SU-DHL-6 (cell line): ENCODE data around the gene ANK3.

Experiments used
- EZH2phosphoT487 ChIP-seq: fragments of 200-600 bp; sonication (generic), shearing (Covaris generic); conservative IDR thresholded peaks from 2 replicates; pipeline ENCODE4 v1.6.1; 2018; ENCODE audit warnings: mild to moderate bottlenecking, antibody characterized with exemption, low read length, moderate library complexity, mixed read lengths
- TF ChIP-seq, protein P1 (sequence below): fragments of 200-600 bp; sonication (generic); IDR thresholded peaks from one replicate; pipeline ENCODE4 v1.5.1; 2017; ENCODE audit warnings: antibody characterized with exemption, mild to moderate bottlenecking, low read length, moderate library complexity; ENCODE audit not compliant: insufficient read depth, poor library complexity, severe bottlenecking

DNA sequence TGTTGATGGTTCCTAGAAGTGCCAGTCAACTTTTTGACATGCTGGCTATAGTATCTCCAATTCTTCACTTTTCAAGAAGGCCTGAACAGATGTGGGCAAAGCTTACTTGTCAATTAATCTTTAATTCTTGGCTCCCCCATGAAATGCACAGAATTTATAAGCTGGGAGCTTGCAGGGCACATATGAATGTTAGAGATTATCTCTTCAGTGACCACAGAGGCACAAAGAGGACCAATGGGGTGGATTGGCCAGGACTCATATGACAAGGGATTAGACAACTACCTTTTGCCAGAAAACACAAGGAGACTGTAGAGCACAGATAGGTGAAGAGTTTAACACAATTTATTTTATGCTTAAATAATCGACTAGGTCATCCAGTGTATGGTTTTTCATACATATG is 361.6 kb downstream of the ANK3 start:
- TF ChIP-seq, protein P1, sequence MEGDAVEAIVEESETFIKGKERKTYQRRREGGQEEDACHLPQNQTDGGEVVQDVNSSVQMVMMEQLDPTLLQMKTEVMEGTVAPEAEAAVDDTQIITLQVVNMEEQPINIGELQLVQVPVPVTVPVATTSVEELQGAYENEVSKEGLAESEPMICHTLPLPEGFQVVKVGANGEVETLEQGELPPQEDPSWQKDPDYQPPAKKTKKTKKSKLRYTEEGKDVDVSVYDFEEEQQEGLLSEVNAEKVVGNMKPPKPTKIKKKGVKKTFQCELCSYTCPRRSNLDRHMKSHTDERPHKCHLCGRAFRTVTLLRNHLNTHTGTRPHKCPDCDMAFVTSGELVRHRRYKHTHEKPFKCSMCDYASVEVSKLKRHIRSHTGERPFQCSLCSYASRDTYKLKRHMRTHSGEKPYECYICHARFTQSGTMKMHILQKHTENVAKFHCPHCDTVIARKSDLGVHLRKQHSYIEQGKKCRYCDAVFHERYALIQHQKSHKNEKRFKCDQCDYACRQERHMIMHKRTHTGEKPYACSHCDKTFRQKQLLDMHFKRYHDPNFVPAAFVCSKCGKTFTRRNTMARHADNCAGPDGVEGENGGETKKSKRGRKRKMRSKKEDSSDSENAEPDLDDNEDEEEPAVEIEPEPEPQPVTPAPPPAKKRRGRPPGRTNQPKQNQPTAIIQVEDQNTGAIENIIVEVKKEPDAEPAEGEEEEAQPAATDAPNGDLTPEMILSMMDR: no peak
- TF ChIP-seq EZH2phosphoT487: no peak
